ENCODE results near the gene RREB1.

The RREB1 gene

DNA sequence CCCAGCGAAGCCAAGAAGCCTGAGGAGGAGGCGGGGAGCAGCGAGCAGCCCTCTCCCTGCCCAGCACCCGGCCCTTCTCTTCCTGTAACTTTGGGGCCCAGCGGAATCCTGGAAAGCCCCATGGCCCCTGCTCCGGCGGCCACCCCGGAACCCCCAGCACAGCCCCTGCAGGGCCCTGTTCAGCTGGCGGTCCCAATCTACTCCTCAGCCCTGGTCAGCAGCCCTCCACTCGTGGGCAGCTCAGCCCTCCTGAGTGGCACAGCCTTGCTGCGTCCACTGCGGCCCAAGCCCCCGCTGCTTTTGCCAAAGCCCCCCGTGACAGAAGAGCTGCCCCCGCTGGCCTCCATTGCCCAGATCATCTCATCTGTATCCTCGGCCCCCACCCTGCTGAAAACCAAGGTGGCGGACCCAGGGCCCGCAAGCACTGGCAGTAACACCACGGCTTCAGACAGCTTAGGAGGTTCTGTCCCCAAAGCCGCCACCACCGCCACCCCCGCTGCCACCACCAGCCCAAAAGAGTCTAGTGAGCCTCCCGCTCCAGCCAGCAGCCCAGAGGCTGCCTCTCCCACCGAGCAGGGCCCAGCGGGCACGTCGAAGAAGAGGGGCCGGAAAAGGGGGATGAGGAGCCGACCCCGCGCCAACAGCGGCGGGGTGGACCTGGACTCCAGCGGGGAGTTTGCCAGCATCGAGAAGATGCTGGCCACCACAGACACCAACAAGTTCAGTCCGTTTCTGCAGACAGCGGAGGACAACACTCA, 123.4 kb downstream of the RREB1 start:
- no peak for TF ChIP-seq CTCF (IDR thresholded peaks at IDR 0.05; ENCODE audit: borderline replicate concordance, insufficient read depth, low read depth, low read length)
- H3K4me3 ChIP-seq (ENCODE audit: low read depth, low read length) = no peak overlapping the region

DNA sequence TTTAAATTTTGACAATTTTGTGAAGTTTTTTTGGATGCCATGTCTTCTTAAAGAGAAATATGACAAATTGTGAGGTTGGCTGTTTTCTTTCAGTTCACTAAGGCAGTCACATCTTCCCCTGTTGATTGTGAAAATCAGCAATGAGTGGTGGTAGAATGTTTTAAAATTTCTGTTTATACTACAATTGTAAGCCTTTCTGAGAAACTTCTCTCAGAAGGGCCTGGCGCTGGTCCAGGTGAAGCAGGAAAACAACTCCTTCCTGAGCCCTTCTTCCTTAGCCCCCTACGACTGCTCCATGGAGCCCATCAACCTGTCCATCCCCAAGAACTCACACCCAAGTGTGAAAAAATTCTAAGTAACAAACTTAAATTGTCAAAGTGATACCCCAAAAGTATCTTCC, 124.6 kb downstream of the RREB1 start:
- no peak overlapping the region for H3K4me3 ChIP-seq (ENCODE audit: low read depth, low read length)
- no peak for TF ChIP-seq CTCF (IDR thresholded peaks at IDR 0.05; ENCODE audit: borderline replicate concordance, insufficient read depth, low read depth, low read length)

DNA sequence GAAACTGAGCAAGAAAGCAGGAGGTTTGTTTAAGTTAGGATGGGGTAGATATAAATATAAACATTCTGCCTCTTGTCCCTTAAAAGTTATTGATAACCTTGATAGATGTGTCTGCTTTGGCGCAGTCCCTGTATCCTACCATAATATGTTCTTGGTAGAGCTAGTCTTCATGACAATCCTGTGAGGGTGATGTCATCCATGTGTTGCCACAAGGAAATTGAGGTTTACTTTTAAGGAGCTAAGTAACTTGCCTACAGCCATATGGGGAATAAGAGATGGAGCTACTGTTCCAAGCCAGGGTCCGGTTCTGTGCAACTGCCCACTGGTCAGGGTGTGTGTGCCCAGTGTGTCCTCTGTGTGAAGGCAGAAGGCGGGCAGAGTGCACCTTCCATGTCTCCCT, 126.8 kb downstream of the RREB1 start:
- no peak for TF ChIP-seq CTCF (IDR thresholded peaks at IDR 0.05; ENCODE audit: borderline replicate concordance, insufficient read depth, low read depth, low read length)

DNA sequence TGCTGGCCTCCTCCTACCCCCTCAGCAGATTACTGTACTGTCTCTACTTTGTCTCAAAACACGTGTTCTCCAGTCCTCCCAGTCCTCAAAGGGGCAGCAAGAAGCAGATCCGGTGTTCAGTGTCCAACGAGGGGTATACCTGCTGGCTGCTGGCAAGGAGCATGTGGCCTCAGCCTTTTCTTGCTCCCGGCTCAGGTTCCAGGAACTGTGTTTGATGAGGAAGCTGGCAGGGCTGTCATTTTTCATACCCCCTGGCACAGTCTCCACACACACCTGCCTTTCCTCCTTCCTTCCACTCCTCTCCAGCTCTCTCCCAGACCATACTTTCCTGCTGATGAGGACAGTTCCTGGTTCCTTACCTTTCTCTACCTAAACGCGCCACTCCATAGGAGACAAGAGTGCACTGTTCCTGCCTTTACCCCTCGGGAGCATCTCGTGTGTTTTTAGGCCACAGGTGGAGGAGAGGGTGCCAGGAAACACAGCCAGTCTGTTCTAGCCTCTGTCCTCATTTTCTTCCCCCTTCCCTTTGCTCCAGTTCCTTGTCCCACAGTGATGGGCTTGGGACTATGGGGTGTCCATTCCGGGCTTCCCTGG, 128.0 kb downstream of the RREB1 start:
- TF ChIP-seq CTCF (IDR thresholded peaks at IDR 0.05; ENCODE audit: borderline replicate concordance, insufficient read depth, low read depth, low read length) = no peak
- no peak overlapping the region for H3K4me3 ChIP-seq (ENCODE audit: low read depth, low read length)

More for the DNA sequence above, 126.8 kb downstream of the RREB1 start:
- no peak overlapping the region for H3K4me3 ChIP-seq (ENCODE audit: low read depth, low read length)

DNA sequence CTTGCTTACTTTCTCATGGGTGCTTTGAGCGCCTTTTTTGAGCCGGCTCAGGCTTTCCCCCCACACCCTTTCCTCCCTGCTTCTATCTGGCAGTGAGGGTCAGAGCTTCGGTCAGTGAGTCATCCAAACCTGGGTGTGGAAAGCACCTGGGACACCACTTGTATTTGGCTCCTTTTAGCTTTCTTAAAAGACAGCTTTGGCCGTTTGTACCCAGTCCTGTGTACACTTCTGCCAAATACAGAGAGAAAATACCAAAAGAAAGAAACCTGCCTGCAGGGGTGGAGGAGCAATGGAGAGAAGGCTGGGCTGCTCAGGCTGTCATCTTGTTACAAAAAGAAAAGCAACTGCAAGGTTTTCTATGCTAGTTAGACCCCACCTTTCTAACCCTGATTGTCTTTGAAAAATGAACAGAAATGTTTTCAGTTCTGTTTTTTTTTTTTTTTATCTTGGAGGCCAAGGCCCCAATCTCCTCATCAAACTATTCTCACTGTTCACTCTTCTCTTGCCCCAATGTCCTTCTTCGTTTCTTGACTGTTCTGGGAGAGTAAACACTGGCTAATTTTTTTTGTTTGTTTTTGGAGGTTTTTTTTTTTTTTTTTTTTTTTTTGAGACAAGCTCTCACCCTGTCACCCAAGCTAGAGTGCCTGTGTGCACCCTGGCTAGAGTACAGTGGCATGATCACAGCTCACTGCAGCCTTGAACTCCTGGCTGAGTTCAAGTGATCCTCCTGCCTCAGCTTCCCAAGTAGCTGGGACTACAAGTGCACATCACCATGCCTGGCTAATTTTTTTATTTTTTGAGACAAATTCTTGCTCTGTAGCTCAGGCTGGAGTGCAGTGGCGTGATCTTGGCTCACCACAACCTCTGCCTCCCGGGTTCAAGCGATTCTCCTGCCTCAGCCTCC, 128.8 kb downstream of the RREB1 start:
- H3K4me3 ChIP-seq (ENCODE audit: low read depth, low read length) = no peak overlapping the region
- TF ChIP-seq CTCF (IDR thresholded peaks at IDR 0.05; ENCODE audit: borderline replicate concordance, insufficient read depth, low read depth, low read length) = no peak

- H3K4me3 ChIP-seq (ENCODE audit: low read depth, low read length) = no peak overlapping the region
- no peak for TF ChIP-seq CTCF (IDR thresholded peaks at IDR 0.05; ENCODE audit: borderline replicate concordance, insufficient read depth, low read depth, low read length)
Observed at GRCh38 chr6:7237653-7238188, 130.0 kb downstream of the RREB1 start.
